ENCODE results near the gene GPR89A.
"Not testable (repeated sequence)": the region's sequence is repeated elsewhere in the genome, so short reads cannot be mapped to it uniquely, and the experiment has no call there.

Gene GPR89A

DNA sequence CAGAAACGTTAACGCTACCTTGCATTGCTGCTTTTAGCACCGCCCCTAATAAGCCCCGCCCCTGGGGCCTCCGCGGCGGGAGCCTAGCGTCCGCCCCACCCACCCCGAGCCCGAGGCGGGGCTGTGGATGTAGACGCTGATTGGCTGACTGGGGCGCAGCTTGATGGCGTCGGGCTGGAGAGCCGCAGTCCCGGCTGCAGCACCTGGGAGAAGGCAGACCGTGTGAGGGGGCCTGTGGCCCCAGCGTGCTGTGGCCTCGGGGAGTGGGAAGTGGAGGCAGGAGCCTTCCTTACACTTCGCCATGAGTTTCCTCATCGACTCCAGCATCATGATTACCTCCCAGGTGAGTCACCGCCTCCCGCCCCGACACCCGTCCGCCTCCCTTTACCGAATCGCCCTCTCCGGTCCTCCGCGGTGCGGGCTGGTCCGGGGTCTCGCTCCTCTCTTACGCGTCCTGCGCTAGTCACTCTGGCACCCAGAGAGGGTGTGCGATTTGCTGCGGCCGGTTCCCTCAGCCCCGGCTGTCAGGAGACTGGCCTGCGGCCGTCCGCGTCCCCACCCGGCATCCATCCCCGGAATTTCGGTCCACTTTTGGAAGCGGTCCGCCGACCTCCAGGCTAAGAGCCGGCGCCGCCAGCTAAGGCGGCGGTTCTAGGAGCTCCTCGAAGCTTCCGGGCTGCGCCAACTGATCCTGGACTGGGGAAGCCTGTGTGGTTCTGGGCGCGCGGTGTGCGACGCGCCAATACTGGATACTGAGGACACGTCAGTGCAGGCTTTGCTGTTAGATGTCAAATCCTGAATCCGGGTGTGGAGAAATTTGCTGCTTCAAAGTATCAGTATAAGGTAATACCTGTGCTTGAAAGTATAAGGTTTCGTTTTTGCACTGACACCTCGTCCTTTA lies at the start of gene GPR89A:
GPR89A (plus strand) TSS at position 156 of the 901 bp plus-strand sequence; CDS start at position 302, 146 bp downstream.
- peak; percentile 94 to 97 for DNase-seq

- not testable (repeated sequence) for DNase-seq
Observed at GRCh38 chr1:145586820-145587219, 21.0 kb upstream of the GPR89A start.

GRCh38 chr1:145590806-145591205 lies 17.0 kb upstream of the GPR89A start:
- DNase-seq = peak; percentile 21 to 54

DNA sequence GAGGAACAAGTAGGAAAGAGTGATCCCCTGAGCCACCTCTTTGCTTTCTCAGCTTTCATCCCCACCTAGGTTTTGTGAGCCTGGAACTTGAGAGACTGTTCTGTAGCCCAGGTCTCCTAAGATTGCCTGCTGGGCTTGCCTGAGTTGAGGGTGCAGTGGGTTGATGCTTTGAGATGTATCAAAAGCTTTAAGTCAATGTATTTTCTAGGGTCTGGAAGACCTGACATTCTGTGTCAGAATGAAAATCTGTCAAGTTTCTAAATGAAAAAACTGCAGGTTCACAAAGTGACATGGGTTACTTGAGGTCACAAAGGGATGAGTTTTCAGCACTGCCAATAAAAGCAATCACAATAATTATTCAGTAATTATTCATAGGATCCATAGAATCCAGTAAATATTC lies 15.4 kb upstream of the GPR89A start:
- not testable (repeated sequence) for DNase-seq

DNA sequence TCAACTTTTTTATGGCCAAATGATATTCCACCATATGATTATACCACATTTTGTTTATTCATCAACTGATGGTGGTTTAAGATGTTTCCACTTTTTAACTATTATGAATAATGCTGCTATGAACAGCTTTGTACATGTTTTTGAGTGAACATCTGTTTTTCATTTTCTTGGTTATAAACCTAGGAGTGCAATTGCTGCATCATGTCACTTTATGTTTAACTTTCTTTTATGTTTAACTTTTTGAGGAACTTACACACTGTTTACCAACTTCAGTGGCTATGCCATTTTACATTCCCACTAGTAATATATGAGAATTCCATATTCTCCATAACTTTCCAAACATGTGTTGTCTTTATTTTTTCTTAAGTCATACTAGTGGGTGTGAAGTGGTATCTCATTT lies 12.4 kb upstream of the GPR89A start:
- DNase-seq = not testable (repeated sequence)

GRCh38 chr1:145596236-145596635 lies 11.6 kb upstream of the GPR89A start:
- not testable (repeated sequence) for DNase-seq

- DNase-seq = not testable (repeated sequence)
Observed at GRCh38 chr1:145599426-145599825, 8.4 kb upstream of the GPR89A start.

GRCh38 chr1:145601593-145601992 lies 6.2 kb upstream of the GPR89A start:
- no peak for DNase-seq

- DNase-seq = not testable (repeated sequence)
Observed at GRCh38 chr1:145606840-145607239, 948 bp upstream of the GPR89A start.

GRCh38 chr1:145607289-145607688 lies 499 bp upstream of the GPR89A start:
- not testable (repeated sequence) for DNase-seq

DNA sequence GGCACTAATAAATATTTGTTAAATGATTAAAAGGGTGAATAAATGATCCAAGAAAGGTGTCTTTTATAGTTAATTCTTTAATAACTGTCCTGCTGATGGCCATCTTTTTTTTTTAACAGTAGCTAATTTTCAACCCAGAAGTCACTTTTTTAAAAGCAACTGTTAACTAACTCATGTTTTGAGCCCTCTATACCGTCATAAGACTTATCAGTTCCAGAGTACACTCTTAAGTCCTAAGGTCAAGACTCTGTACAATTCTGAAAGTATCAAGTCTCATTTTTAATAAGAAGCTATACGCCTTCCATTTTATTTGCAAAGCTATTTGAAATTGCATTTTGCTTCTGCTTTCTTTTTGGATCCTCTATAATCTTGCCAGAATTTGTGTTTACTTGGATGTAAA lies 3.0 kb downstream of the GPR89A start:
- not testable (repeated sequence) for DNase-seq

GRCh38 chr1:145620073-145620472 lies 12.3 kb downstream of the GPR89A start:
- DNase-seq = not testable (repeated sequence)

GRCh38 chr1:145622177-145622576 lies 14.4 kb downstream of the GPR89A start:
- not testable (repeated sequence) for DNase-seq

GRCh38 chr1:145636237-145636636 lies 28.4 kb downstream of the GPR89A start:
- DNase-seq = not testable (repeated sequence)

DNA sequence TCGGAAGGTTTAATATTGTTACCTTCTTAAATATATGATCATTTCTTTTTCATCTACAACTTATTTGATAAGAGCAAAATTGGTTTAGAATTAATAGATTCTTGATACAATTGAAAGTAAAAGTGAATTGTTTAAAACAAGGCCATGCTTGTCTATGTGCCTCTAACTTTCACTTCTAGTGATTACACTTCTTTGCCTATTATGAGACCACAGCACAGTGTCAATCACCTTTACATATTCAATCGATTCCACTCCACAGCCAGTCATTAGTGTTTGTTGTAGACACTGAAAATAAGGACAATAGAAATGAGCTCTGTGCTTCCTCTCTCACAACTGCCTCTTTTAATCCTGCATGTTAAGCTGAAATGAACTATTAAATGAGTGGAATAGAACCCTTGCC lies 34.1 kb downstream of the GPR89A start:
- DNase-seq = not testable (repeated sequence)

- DNase-seq = not testable (repeated sequence)
Observed at GRCh38 chr1:145643990-145644389, 36.2 kb downstream of the GPR89A start.

GRCh38 chr1:145656245-145656943 lies 48.6 kb downstream of the GPR89A start:
- DNase-seq = not testable (repeated sequence)

GRCh38 chr1:145662502-145662901 lies 54.7 kb downstream of the GPR89A start:
- not testable (repeated sequence) for DNase-seq

DNA sequence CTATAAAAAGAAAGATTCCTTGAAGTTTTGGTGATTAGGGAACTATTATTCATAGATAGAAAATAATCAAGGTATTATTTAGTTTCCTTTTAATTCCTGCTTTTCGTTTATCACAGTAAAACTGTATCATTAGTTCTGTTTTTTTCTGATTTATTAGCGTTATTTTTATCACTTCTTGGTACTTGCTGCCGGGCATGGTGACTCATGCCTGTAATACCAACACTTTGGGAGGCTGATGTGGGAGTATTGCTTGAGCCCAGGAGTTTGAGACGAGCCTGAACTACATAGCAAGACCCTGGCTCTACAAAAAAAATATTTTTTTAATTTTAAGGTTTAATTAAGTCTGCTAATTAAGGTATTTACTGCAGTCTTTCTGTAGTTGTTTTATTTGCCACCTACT lies 57.2 kb downstream of the GPR89A start:
- not testable (repeated sequence) for DNase-seq

- not testable (repeated sequence) for DNase-seq
Observed at GRCh38 chr1:145670995-145671745, 63.4 kb downstream of the GPR89A start.

- DNase-seq = not testable (repeated sequence)
Observed at GRCh38 chr1:145673217-145673616, 65.4 kb downstream of the GPR89A start.

GRCh38 chr1:145684858-145685257 lies 77.1 kb downstream of the GPR89A start:
- not testable (repeated sequence) for DNase-seq

DNA sequence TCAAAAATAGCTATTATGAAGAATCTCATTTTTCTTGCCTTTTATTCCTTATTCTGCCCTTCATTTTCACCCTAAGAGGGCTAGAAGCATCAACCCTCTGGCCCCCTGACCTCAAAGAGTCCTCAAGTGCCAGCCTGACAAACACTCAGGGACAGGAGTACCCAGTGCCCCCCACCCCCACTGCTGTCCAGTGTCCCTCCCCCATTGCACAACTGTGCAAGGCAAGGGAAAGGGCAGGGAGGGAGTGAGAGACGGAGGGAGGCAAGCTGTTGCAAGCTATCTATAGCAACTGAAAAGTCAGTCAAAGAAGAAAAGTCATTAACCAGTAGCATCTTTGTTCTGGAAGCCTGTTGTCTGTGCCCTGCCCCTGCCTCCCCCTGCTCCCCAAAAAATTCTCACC lies 78.3 kb downstream of the GPR89A start:
- not testable (repeated sequence) for DNase-seq
